Measurements from ENCODE around the gene CDK11A.

CDK11A gene

DNA sequence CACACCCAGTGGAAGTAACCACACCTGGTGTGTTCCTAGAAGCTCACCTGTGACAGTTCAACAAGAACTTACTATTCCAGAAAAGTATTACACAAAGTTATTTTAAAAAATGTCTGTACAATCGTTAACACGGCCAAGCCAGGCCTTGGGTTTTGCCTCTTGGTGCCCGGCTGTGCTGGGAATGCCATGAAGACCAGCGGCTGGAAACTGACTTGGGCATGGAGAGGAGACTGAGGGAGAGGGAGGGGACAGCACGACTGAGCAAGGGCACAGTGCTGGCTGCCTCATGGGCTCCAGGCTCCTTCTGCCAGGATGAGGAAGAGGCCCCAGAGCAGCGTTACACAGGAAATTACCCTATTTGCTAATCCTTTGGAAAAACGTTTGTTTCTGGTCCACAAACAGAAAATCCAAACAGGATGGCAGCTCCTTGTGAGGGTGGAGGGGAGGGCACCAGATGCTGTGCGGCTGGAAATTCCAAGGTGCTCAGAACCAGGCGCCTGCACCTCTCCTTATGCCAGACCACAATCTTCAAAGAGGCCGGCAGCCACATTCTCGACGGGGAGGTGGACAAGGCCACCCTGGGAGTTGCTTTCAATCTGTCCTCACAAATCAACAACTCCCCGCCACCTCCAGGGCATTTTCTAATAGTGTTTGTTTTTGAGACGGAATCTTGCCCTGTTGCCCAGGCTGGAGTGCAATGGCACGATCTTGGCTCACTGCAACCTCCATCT is 61.2 kb downstream of the CDK11A start:
- peak; percentile 23 for DNase-seq (ENCODE audit: low read depth)

DNA sequence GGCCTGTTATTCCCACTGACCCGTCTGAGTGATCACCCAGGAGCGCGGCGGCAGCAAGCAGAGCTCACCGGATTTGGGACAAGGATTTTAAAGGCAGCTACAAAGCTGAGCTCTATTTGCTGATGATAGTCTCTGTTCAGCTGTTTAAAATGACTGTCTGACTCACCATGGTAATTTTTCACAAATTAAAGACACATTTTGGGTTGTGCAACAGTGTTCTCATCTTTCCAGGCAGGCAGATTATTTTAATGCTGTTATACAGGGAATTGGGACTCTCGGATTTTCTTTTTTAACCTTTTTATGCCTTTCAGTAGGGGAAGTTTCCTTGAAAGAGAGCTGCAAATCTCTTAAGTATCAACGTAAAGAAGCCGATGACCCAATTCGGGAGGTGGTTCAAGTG is 61.8 kb downstream of the CDK11A start:
- peak; percentile 47 for DNase-seq (ENCODE audit: low read depth)

DNA sequence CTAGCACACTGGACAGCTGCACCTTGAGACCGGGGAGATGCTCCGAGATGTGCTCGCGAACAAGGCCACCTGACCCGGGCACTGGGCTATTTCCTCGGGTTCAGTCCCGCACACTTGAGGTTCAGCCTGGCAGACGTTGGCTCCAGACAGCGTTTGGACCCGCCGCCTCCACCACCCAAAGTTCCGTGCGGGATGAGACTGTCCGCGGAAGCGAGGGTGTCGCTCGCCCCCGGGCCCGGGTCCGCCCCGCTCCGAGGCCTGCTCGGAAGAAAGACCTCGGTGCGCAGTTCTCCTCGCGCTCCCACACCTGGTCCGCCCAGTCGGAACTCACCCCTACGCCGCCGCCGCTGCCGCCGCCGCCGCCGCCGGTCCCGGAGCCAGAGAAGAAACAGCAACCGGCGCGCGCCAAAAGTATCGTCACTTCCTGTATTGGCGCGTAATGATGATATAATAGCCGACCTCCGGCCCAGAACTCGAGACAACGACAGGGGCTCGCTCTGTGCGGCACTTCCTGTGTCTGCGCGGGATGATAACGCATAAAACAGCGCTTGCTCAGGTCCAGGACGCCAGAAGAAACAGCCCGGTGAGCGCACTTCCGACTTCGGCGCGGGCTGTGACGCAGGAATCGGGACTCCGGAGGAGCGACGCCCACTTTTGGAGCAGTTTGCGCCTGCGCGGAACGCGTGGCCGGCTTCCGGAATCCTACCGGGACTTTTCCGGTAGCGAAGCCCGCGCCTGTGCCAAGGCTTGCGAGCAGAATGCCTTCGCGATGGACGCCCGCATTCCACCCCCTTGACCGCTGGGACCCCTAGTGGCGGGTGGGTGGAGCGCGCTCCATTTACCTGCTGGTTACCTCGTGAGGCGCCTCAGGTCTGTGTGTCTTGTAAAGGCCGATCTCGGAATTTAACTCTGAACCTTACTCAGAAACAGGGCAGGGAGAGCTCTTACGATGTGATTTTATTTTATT is 65.3 kb downstream of the CDK11A start, which contains the start of gene CDK11B:
Gene CDK11B (minus strand): TSS at position 422 of the 967 bp plus-strand sequence. CDS start 1,519 bp downstream, outside the sequence.
- peak; percentile 98 for DNase-seq (ENCODE audit: low read depth)

Data from fibroblast of gingiva (primary cell).